ENCODE results near the gene NACC1.

NACC1 gene

GRCh38 chr19:13118424-13119193 lies 545 bp downstream of the NACC1 start:
- DNase-seq (ENCODE audit: insufficient read length, low spot score) (peak; percentile 84), FAIRE-seq (no peak)

GRCh38 chr19:13119627-13120026 lies 1.6 kb downstream of the NACC1 start:
- no peak for FAIRE-seq
- DNase-seq (ENCODE audit: insufficient read length, low spot score), result no peak

GRCh38 chr19:13120031-13120430 lies 2.0 kb downstream of the NACC1 start:
- FAIRE-seq (no peak), DNase-seq (ENCODE audit: insufficient read length, low spot score) (no peak)

- DNase-seq (ENCODE audit: insufficient read length, low spot score) (no peak), FAIRE-seq (no peak)
Observed at GRCh38 chr19:13120817-13121216, 2.8 kb downstream of the NACC1 start.

- FAIRE-seq (no peak), DNase-seq (ENCODE audit: insufficient read length, low spot score) (no peak)
Observed at GRCh38 chr19:13121551-13122274, 3.6 kb downstream of the NACC1 start.

GRCh38 chr19:13122275-13122878 lies 4.3 kb downstream of the NACC1 start:
- DNase-seq (ENCODE audit: insufficient read length, low spot score) (no peak), FAIRE-seq (no peak)

GRCh38 chr19:13122980-13123957 lies 5.2 kb downstream of the NACC1 start:
- DNase-seq (ENCODE audit: insufficient read length, low spot score), result no peak
- FAIRE-seq, result no peak

- DNase-seq (ENCODE audit: insufficient read length, low spot score), result no peak
- FAIRE-seq, result no peak
Observed at GRCh38 chr19:13127051-13127450, 9.0 kb downstream of the NACC1 start.

- DNase-seq (ENCODE audit: insufficient read length, low spot score) (no peak), FAIRE-seq (no peak)
Observed at GRCh38 chr19:13127811-13128575, 9.9 kb downstream of the NACC1 start.

- FAIRE-seq, result no peak
- DNase-seq (ENCODE audit: insufficient read length, low spot score), result no peak
Observed at GRCh38 chr19:13128583-13128982, 10.5 kb downstream of the NACC1 start.

GRCh38 chr19:13129384-13129783 lies 11.3 kb downstream of the NACC1 start:
- DNase-seq (ENCODE audit: insufficient read length, low spot score) (no peak), FAIRE-seq (no peak)

GRCh38 chr19:13130886-13131490 lies 12.9 kb downstream of the NACC1 start:
- DNase-seq (ENCODE audit: insufficient read length, low spot score), result no peak
- FAIRE-seq, result no peak

GRCh38 chr19:13132471-13133180 lies 14.6 kb downstream of the NACC1 start:
- FAIRE-seq (peak; percentile 9), DNase-seq (ENCODE audit: insufficient read length, low spot score) (peak; percentile 34)

- FAIRE-seq (no peak), DNase-seq (ENCODE audit: insufficient read length, low spot score) (no peak)
Observed at GRCh38 chr19:13133241-13133870, 15.3 kb downstream of the NACC1 start.

GRCh38 chr19:13134626-13135025 lies 16.6 kb downstream of the NACC1 start:
- FAIRE-seq, result no peak
- DNase-seq (ENCODE audit: insufficient read length, low spot score), result no peak

GRCh38 chr19:13135068-13136062 lies 17.3 kb downstream of the NACC1 start:
- no peak for FAIRE-seq

GRCh38 chr19:13137290-13137794 lies 19.3 kb downstream of the NACC1 start:
- DNase-seq (ENCODE audit: insufficient read length, low spot score), result no peak
- FAIRE-seq, result no peak

More at GRCh38 chr19:13135068-13136062, 17.3 kb downstream of the NACC1 start:
- DNase-seq (ENCODE audit: insufficient read length, low spot score), result no peak
